ENCODE data around the gene NKIRAS1. TPM values are rescaled to one million over a fixed set of nuclear protein-coding genes. Genes with fewer than 3 reads are reported as not detected.

NKIRAS1 gene
- total RNA-seq, 1 experiment from 2014 or later, result 7.7 TPM

DNA sequence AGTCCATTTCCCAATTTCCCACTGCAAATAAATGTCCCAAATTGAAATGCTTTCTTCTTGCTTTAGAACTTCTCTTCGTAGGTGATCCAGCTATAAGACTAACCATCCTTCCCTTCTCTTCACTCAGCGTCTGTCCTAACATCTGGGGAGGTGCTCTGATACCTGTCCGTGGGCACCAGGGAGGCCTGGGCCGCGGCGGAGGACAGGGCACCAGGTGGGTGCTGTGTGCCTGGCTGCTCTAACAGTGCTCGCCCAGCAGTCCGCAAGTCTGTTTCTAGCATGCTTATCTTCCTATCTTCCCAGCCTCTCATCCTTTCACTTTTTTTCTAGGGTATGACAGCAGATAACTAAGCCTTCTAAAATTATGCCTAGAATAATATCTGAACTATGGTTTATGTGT is 37.3 kb downstream of the NKIRAS1 start:
- no peaks in the 10 kb centered on the region for H3K4me1 Mint-ChIP-seq (ENCODE audit: low read depth, unreplicated experiment)
- BruUV-seq (replicated peaks), result no TSS peak
- H3K27me3 Mint-ChIP-seq (ENCODE audit: unreplicated experiment), result no peaks in the 10 kb centered on the region
- intact Hi-C loops (cut with micrococcal nuclease; ENCODE audit: unreplicated experiment), result no loop called here
- CTCF ChIA-PET, result no interaction called here
- peaks cover 15% of the 10 kb centered on the region for H3K36me3 Mint-ChIP-seq (ENCODE audit: insufficient read depth, unreplicated experiment)
- H3K4me3 Mint-ChIP-seq (ENCODE audit: low read depth, unreplicated experiment), result no peak overlapping the region
- H3K9me3 Mint-ChIP-seq (ENCODE audit: low read depth, unreplicated experiment), result no peaks in the 10 kb centered on the region
- H3K27ac Mint-ChIP-seq (ENCODE audit: unreplicated experiment), result no peak overlapping the region
- no peak for DNase-seq
- TF ChIP-seq, protein P1, sequence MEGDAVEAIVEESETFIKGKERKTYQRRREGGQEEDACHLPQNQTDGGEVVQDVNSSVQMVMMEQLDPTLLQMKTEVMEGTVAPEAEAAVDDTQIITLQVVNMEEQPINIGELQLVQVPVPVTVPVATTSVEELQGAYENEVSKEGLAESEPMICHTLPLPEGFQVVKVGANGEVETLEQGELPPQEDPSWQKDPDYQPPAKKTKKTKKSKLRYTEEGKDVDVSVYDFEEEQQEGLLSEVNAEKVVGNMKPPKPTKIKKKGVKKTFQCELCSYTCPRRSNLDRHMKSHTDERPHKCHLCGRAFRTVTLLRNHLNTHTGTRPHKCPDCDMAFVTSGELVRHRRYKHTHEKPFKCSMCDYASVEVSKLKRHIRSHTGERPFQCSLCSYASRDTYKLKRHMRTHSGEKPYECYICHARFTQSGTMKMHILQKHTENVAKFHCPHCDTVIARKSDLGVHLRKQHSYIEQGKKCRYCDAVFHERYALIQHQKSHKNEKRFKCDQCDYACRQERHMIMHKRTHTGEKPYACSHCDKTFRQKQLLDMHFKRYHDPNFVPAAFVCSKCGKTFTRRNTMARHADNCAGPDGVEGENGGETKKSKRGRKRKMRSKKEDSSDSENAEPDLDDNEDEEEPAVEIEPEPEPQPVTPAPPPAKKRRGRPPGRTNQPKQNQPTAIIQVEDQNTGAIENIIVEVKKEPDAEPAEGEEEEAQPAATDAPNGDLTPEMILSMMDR (IDR thresholded peaks at IDR 0.05; ENCODE audit: unreplicated experiment), result no peak

DNA sequence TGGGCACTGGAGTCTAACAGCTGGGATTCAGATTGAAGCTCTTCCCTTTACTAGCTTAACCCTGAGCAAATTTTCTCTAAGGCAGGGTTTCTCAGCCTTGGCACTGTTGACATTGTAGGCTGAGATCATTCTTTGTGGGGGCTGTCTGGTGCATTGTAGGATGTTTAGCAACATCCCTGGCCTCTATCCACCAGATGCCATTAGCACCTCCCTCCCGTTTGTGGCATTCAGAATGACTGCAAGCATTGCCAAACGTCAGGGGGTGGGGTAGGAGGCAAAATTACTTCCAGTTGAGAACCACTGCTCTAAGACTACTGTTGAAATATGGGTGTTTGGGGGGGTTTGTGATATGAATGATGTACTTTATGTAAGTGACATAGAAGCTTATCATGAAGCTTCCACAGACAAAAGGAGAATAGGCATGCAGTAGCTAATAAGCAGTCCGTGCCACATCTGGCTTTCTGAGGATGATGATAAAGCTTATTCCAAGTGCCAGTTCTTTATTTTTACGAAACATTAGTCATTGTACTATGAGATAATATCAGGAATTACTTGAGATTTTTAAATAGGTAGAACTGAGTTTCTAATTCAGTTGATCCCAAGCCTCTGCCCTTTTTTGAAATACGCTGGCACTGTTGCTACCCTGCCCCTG is 39.3 kb downstream of the NKIRAS1 start:
- no peak overlapping the region for H3K27ac Mint-ChIP-seq (ENCODE audit: unreplicated experiment)
- H3K27me3 Mint-ChIP-seq (ENCODE audit: unreplicated experiment), result no peaks in the 10 kb centered on the region
- H3K4me3 Mint-ChIP-seq (ENCODE audit: low read depth, unreplicated experiment), result no peak overlapping the region
- BruUV-seq (replicated peaks), result no TSS peak
- intact Hi-C loops (cut with micrococcal nuclease; ENCODE audit: unreplicated experiment), result no loop called here
- CTCF ChIA-PET, result no interaction called here
- H3K4me1 Mint-ChIP-seq (ENCODE audit: low read depth, unreplicated experiment), result no peaks in the 10 kb centered on the region
- TF ChIP-seq, protein P1 (IDR thresholded peaks at IDR 0.05; ENCODE audit: unreplicated experiment), result no peak
- peaks cover 14% of the 10 kb centered on the region for H3K36me3 Mint-ChIP-seq (ENCODE audit: insufficient read depth, unreplicated experiment)
- no peaks in the 10 kb centered on the region for H3K9me3 Mint-ChIP-seq (ENCODE audit: low read depth, unreplicated experiment)
- no peak for DNase-seq

DNA sequence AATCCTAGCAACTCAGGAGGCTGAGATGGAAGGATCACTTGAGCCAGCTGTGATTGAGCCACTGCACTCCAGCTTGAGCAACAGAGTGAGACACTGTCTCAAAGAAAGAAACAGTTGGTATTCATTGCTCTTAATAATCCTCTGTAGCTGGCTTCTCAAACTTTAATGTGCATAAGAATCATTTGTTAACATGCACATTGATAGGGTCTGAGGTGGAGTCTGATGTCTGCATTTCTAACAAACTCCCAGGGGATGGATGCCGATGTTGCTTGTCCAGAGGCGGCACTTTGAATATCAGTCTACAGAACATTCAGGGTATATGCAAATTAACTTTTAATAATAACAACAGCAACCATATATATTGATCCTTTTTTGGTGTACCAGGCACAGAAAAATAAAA is 39.9 kb downstream of the NKIRAS1 start:
- Mint-ChIP-seq H3K4me3 (ENCODE audit: low read depth, unreplicated experiment) (no peak overlapping the region), H3K36me3 (ENCODE audit: insufficient read depth, unreplicated experiment) (peaks cover 9% of the 10 kb centered on the region), H3K9me3 (ENCODE audit: low read depth, unreplicated experiment) (no peaks in the 10 kb centered on the region), H3K27me3 (ENCODE audit: unreplicated experiment) (no peaks in the 10 kb centered on the region), H3K27ac (ENCODE audit: unreplicated experiment) (no peak overlapping the region), H3K4me1 (ENCODE audit: low read depth, unreplicated experiment) (no peaks in the 10 kb centered on the region)
- CTCF ChIA-PET, result interaction anchor here (0.6 kb wide), 1 partner anchor 74 kb away, joined by 4 read pairs; no protein-coding TSS in a partner anchor
- no peak for DNase-seq
- TF ChIP-seq, protein P1 (IDR thresholded peaks at IDR 0.05; ENCODE audit: unreplicated experiment), result no peak
- intact Hi-C loops (cut with micrococcal nuclease; ENCODE audit: unreplicated experiment), result no loop called here
- BruUV-seq (replicated peaks), result no TSS peak

DNA sequence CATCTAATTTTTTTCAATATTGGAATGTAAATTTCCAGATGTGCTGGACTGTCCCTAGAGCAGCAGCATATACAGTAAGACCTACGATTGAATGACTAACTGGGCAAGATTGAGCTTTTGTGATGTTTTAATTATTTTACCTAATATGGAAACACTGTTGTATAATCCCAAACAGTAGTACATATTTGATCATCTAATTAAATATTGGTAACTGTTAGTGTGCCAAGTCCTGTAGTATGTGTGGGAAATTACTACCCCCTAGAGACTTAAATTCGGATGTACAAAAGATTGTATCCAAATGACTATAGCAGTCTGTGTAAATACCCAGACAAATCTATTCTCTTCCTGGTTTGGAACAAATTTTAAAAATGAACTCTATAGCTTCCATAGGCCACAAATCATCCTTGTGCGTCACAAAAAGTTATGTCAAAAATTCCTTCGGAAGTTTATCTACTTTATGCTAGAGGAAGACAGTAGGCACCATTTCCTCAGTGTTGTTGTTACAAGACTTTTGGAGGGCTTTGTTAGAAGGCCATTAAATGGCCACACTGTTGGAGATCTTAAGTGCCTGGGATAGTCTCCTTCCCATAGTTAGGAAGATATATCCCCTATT is 41.6 kb downstream of the NKIRAS1 start:
- intact Hi-C loops (cut with micrococcal nuclease; ENCODE audit: unreplicated experiment), result no loop called here
- TF ChIP-seq, protein P1 (IDR thresholded peaks at IDR 0.05; ENCODE audit: unreplicated experiment), result no peak
- DNase-seq, result no peak
- CTCF ChIA-PET, result no interaction called here
- no peak overlapping the region for H3K4me3 Mint-ChIP-seq (ENCODE audit: low read depth, unreplicated experiment)
- H3K9me3 Mint-ChIP-seq (ENCODE audit: low read depth, unreplicated experiment), result no peaks in the 10 kb centered on the region
- peaks cover 5% of the 10 kb centered on the region for H3K36me3 Mint-ChIP-seq (ENCODE audit: insufficient read depth, unreplicated experiment)
- no peaks in the 10 kb centered on the region for H3K27me3 Mint-ChIP-seq (ENCODE audit: unreplicated experiment)
- H3K4me1 Mint-ChIP-seq (ENCODE audit: low read depth, unreplicated experiment), result no peaks in the 10 kb centered on the region
- no peak overlapping the region for H3K27ac Mint-ChIP-seq (ENCODE audit: unreplicated experiment)
- no TSS peak for BruUV-seq (replicated peaks)

Measured in Calu3 (cell line).